HG03432 (cell line): ENCODE data around the gene BICRA.

Source experiments
- ATAC-seq: cut with Tn5 transposase; IDR thresholded peaks from one replicate; pipeline ENCODE4 v1.9.1; 2021; ENCODE audit warnings: mild to moderate bottlenecking, moderate library complexity; ENCODE audit not compliant: unreplicated experiment

Gene BICRA

DNA sequence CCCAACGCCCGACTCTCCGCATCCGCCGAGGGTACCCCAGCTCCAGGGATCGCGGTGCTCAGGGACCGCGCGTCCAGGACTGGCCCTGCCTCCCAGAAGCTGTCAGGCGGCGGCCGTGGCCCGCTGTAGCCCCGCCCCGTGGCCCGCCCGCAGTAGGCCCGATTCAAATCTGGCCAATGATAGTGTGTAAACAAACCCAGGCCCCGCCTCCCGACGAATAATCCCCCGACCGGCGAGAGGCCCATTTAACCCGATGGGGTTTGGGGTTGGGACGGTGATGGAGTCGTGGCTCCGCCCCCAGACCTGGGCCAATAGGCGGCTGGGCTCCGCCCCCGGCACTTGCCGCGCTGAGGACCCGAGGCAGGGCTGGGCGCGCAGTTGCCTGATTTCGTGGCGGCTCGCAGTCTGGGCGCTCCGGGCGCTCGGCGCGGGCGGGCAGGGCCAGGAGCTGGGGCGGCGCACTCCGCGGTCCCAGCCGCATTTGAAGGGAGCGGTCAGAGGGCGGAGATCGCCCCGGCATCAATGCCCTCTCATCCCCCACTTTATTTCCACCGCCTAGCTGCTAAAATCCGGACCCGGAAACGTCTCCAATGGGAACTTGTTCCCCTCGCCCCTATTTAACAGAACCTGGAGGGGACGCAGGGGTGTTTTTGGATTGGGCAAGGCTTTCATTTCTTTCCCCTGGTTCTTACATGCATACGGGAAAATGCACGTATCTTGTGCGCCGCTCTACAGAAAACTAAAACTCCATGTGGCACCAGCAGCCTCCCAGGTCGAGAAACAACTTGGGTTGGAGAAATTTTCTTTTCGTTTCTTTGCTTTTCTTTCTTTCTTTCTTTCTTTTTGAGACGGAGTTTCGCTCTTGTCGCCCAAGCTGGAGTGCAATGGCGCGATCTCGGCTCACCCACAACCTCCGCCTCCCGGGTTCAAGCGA, 8.4 kb upstream of the BICRA start:
- peak; percentile 94 for ATAC-seq

DNA sequence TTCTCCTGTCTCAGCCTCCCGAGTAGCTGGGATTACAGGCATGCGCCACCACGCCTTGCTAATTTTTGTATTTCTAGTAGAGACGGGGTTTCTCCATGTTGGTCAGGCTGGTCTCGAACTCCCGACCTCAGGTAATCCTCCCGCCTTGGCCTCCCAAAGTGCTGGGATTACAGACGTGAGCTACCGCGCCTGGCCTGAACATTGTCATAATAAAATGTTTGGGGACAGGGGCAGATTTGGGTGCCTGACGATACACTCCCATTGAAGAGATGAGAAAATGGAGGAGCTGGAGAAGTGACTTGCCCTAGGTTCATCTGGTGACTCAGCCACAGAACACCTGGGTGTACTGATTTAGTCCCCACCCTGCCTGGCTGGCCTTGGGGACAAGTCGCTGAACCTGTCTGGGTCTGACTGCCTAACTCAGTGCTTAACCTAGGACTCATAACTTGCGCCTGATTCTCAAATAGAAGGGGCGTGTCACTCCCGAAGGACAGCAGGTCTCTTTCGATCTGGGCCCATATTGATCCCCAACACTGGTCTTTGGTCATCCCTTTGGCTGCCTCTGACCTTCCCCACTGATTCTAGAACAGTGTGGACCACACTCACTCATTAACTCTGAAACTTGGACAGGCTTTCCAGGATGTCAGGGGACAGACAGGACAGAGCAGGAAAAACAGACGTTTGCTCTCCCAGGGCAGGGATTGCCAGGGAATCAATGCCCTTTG, 7.6 kb upstream of the BICRA start:
- no peak for ATAC-seq

GRCh38 chr19:47603706-47604565, 5.0 kb upstream of the BICRA start:
- no peak for ATAC-seq

- ATAC-seq = no peak
These were observed 1.3 kb upstream of the BICRA start for GRCh38 chr19:47607564-47608073.

GRCh38 chr19:47608074-47608918, 638 bp upstream of the BICRA start:
- ATAC-seq = peak; percentile 81

DNA sequence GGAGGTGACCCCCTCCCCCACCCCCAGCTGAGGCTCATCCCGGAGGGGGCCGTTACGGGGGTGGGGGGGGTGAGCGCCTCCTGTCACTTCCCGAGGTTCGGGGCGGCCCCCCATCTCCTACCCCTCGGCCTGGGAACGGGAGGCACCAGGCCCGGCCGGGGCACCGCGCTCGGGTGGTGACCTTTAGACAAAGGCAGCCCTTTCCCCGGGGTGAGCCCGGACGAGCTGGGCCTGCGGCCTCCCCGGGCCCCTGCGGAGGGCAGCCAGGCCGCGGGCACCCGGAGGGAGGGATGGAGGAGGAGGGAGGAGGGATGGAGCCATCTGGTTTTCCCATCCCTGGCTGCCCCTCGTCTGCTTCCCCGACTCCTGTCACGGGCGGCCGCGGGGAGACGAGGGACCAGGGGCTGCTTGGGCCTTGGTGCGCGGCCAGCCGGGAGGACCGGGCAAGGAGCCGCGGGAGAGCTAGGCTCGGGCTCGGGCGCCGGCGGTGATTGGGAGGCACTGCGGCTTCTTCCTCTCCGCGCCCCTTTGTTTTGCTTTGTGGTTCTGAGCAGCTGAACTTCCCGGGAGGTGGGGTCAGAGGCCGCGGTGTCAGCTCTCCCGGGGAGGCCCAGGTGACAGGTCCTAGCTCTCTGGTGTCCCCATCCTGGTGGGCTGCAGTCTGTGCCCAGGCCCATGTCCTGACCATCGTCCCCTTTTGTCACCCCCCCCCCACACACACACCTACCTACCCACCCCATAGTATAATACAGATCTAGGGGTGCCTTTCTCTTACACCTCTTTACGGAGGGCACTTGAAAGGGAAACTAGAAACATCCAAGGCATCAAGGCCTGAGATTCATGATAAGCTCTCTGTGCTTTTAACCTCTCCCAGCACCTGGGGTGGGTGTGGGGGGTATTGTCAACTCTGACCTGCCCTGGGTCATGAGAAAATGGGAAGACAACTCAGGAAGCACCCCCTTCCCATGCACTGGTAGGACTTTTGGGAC, 1.3 kb downstream of the BICRA start:
- ATAC-seq = no peak

GRCh38 chr19:47610902-47611301, 2.0 kb downstream of the BICRA start:
- ATAC-seq = no peak

DNA sequence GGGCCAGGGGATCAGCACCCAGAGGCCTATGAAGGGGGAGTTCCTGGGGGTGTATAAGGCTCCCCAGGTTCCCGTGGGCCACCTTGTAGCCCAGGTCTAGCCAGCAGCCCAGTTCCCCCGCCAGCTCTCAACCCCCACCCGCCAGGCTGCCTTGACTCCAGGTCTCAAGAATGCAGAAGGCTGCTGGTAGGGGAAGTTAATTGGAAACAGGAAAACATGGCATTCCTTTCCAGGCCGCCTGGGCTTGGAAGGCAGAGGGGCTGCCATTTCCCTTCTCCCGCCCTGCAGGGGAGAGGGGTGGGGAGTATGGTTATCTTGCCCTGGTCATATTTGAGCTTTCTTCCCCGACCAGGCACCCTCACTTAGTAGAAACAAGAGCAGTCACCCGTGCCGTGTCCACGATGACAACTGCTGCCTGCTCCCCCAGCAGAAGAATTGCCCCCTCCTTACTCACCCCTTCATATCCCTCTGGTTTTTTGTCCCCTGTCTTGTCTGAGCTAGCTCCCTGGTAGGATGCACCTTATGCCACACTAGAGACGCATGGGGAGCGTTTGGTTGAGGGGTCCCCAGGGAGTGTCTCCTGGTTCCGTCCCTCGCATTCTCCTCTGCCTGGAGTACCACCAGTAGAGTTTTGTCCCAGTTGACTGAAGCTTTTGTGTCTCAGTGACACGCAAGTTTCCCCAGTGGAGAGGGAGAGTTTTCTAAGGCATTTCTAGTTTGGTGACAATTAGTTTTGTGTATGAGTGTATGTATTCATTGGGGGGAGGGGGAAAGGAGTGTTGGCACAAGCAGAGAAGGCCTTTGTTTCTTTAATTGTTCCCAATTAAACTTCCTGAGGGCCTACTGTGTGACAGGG, 4.5 kb downstream of the BICRA start:
- ATAC-seq = no peak

DNA sequence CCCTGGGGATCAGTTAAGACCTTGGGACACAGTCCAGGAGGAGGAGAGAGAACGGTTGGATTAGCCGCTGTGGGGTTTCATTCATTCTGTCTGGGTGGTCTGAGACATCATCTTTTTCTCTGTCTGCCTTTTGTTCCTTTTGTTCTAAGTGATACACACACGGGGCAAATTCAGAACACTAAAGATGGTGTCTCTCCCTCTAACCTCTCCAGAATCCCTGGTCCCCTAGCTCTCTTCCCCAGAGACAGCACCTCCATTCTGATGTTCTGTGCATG, 5.0 kb downstream of the BICRA start:
- no peak for ATAC-seq

GRCh38 chr19:47614559-47614958, 5.6 kb downstream of the BICRA start:
- no peak for ATAC-seq

GRCh38 chr19:47615230-47615629, 6.3 kb downstream of the BICRA start:
- no peak for ATAC-seq

GRCh38 chr19:47615714-47616113, 6.8 kb downstream of the BICRA start:
- ATAC-seq = no peak

GRCh38 chr19:47618771-47619170, 9.8 kb downstream of the BICRA start:
- ATAC-seq = no peak

GRCh38 chr19:47619763-47620162, 10.8 kb downstream of the BICRA start:
- no peak for ATAC-seq

- ATAC-seq = no peak
These were observed 14.4 kb downstream of the BICRA start for GRCh38 chr19:47623151-47623920.

GRCh38 chr19:47623921-47624391, 15.0 kb downstream of the BICRA start:
- no peak for ATAC-seq

DNA sequence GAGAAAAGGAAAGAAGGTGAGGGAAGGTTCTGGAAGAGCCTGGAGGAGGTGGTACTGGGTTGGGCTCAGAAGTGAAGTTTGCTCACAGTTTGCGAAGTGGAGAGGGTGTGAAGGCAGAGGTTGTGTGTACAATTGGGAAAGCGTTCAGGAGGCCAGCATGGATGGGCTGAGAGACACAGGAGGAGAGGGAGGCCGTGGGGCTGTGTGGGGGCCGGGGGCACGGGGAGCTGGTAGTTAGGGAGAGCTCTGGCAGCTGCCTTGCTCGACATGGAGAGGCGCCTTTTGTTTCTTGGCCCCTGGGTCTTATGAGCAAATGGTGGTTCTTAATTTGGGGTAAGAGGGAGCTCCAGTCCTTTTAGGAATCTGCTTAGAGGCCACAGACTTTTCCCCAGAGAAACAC, 16.7 kb downstream of the BICRA start:
- ATAC-seq = no peak
